IMR-90 (cell line): Measurements from ENCODE around the gene DAB2. TPM values are rescaled to one million over a fixed set of nuclear protein-coding genes. Genes with fewer than 3 reads are reported as not detected.

Source experiments
- ATAC-seq: fragments of 200-7000 bp; cut with Tn5 transposase; 2 replicates; pipeline ENCODE4 v1.9.1; 2020; ENCODE audit warnings: low read depth, mild to moderate bottlenecking, moderate library complexity
- BruUV-seq: library from RNA; stranded (reverse); fragments of 400-500 nt; replicated peaks from 2 replicates; lab custom pipeline; 2021; lab: Mats Ljungman, UMichigan
- CTCF ChIA-PET: fragments of 300-600 bp; formaldehyde crosslinking; extraction: SDS; loops from one replicate; lab custom pipeline; 2021; ENCODE audit warnings: antibody characterized with exemption; lab: Yijun Ruan, JAX
- POLR2A ChIA-PET: fragments of 300-600 bp; sonication (Branson Sonifier 250); formaldehyde crosslinking; loops from one replicate; lab custom pipeline; 2022; ENCODE audit warnings: antibody characterized with exemption; ENCODE audit not compliant: unreplicated experiment; lab: Charles Lee
- DNase-seq: peaks from one replicate; pipeline ENCODE4 v3.0.0; 2013
- H2AFZ ChIP-seq: replicated peaks from 2 replicates; pipeline ENCODE3; 2013; ENCODE audit warnings: low read length, mild to moderate bottlenecking; ENCODE audit not compliant: poor library complexity
- H2AK5ac ChIP-seq: 2 replicates; pipeline ENCODE4 v1.6.1; 2013; ENCODE audit warnings: low read depth, low read length, inconsistent platforms
- H2AK9ac ChIP-seq: replicated peaks from 2 replicates; pipeline ENCODE3; 2013; ENCODE audit warnings: mild to moderate bottlenecking, low read depth, low read length, moderate library complexity; ENCODE audit not compliant: poor library complexity
- H2BK120ac ChIP-seq: 2 replicates; pipeline ENCODE4 v1.6.1; 2013; ENCODE audit warnings: low read depth, low read length, inconsistent platforms
- H2BK15ac ChIP-seq: 3 replicates; pipeline ENCODE4 v1.6.1; 2013; ENCODE audit warnings: low read depth, low read length, inconsistent platforms
- H2BK20ac ChIP-seq: 2 replicates; pipeline ENCODE4 v1.6.1; 2013; ENCODE audit warnings: low read depth, mild to moderate bottlenecking, inconsistent platforms, low read length, moderate library complexity
- H2BK5ac ChIP-seq: 2 replicates; pipeline ENCODE4 v1.6.1; 2013; ENCODE audit warnings: mild to moderate bottlenecking, low read depth, low read length, inconsistent platforms; ENCODE audit not compliant: poor library complexity, severe bottlenecking
- H3K14ac ChIP-seq: replicated peaks from 2 replicates; pipeline ENCODE4 v1.6.1; 2013; ENCODE audit warnings: low read depth, low read length, inconsistent platforms
- H3K18ac ChIP-seq: 2 replicates; pipeline ENCODE4 v1.6.1; 2013; ENCODE audit warnings: low read depth, low read length, control low read depth
- H3K23ac ChIP-seq: 2 replicates; pipeline ENCODE4 v1.6.1; 2013; ENCODE audit warnings: low read depth, low read length, inconsistent platforms
- H3K27ac ChIP-seq: 2 replicates; pipeline ENCODE4 v1.5.1; 2013; ENCODE audit warnings: mild to moderate bottlenecking, control low read depth, low read length; ENCODE audit not compliant: insufficient read depth
- H3K27me3 ChIP-seq: 2 replicates; pipeline ENCODE4 v1.6.1; 2013; ENCODE audit warnings: low read length; ENCODE audit not compliant: control insufficient read depth, insufficient read depth
- H3K36me3 ChIP-seq: 2 replicates; pipeline ENCODE4 v1.6.1; 2013; ENCODE audit warnings: low read length, mixed read lengths; ENCODE audit not compliant: control insufficient read depth, insufficient read depth
- H3K4ac ChIP-seq: 2 replicates; pipeline ENCODE4 v1.6.1; 2013; ENCODE audit warnings: low read depth, low read length, inconsistent platforms
- H3K4me1 ChIP-seq: 2 replicates; pipeline ENCODE4 v1.6.1; 2013; ENCODE audit warnings: low read length, mixed read lengths; ENCODE audit not compliant: control insufficient read depth, insufficient read depth
- H3K4me2 ChIP-seq: 2 replicates; pipeline ENCODE4 v1.6.1; 2013; ENCODE audit warnings: low read depth, mild to moderate bottlenecking, control low read depth, low read length, moderate library complexity
- H3K4me3 ChIP-seq: 2 replicates; pipeline ENCODE4 v1.5.1; 2013; ENCODE audit warnings: low read depth, mild to moderate bottlenecking, control low read depth, low read length, moderate library complexity; ENCODE audit not compliant: insufficient read depth
- H3K56ac ChIP-seq: 2 replicates; pipeline ENCODE4 v1.6.1; 2013; ENCODE audit warnings: low read length, inconsistent platforms; ENCODE audit not compliant: insufficient read depth; ENCODE audit errors: extremely low read depth
- H3K79me1 ChIP-seq, 2 experiments: 2 replicates each; pipeline ENCODE4 v1.6.1; 2013; ENCODE audit warnings: low read length in 2 of 2, inconsistent platforms in 1 of 2, low read depth in 1 of 2
- H3K9ac ChIP-seq: 2 replicates; pipeline ENCODE4 v1.6.1; 2013; ENCODE audit warnings: low read depth, low read length, control low read depth
- H3K9me1 ChIP-seq: 2 replicates; pipeline ENCODE4 v1.6.1; 2013; ENCODE audit warnings: low read length, inconsistent platforms; ENCODE audit not compliant: insufficient read depth
- H3K9me3 ChIP-seq: 2 replicates; pipeline ENCODE4 v1.6.1; 2013; ENCODE audit warnings: low read length; ENCODE audit not compliant: control insufficient read depth, insufficient read depth
- H4K20me1 ChIP-seq: 2 replicates; pipeline ENCODE4 v1.6.1; 2013; ENCODE audit warnings: low read length, inconsistent platforms; ENCODE audit not compliant: insufficient read depth
- H4K5ac ChIP-seq: 2 replicates; pipeline ENCODE4 v1.6.1; 2013; ENCODE audit warnings: mild to moderate bottlenecking, low read depth, low read length, control low read depth
- H4K8ac ChIP-seq, 2 experiments: 2 replicates each; pipeline ENCODE4 v1.6.1; 2013; ENCODE audit warnings: low read depth in 2 of 2, low read length in 2 of 2, control low read depth in 1 of 2, inconsistent platforms in 1 of 2
- H4K91ac ChIP-seq: 2 replicates; pipeline ENCODE4 v1.6.1; 2013; ENCODE audit warnings: low read depth, low read length, inconsistent platforms; ENCODE audit not compliant: insufficient read depth
- CHD1 ChIP-seq: IDR thresholded peaks from 2 replicates; pipeline ENCODE4 v1.6.1; 2012; ENCODE audit warnings: low read depth, low read length, improper control_type of control experiment
- WGBS, 2 experiments: methylation state at CpG; one replicate each; pipeline versions ENCODE4 v1.1.5 to v1.1.7; 2013; ENCODE audit warnings: missing lambda C conversion rate in 2 of 2; ENCODE audit not compliant: insufficient read length in 1 of 2; ENCODE audit errors: extremely low coverage in 2 of 2; 5-methylcytosine and 5-hydroxymethylcytosine counted together
- dilution Hi-C: fragments of 300-500 bp; cut with HindIII; formaldehyde crosslinking; loops from one replicate; pipeline ENCODE4 v1.14.3; 2018; ENCODE audit warnings: low sequenced_read_pairs; ENCODE audit not compliant: unreplicated experiment
- in situ Hi-C: fragments of 300-500 bp; cut with MboI; formaldehyde crosslinking; loops from 3 replicates; pipeline ENCODE4 v1.14.3; 2019; ENCODE audit warnings: low sequenced_read_pairs, inconsistent platforms, mixed read lengths
- intact Hi-C: fragments of 100-400 bp; cut with micrococcal nuclease; formaldehyde crosslinking; loops from 2 replicates; pipeline ENCODE4 v1.10.0; 2022
- polyA plus RNA-seq, 3 experiments: library from polyadenylated mRNA; depleted of rRNA; stranded (reverse); fragments of >200 nt; gene quantifications; 2 replicates each; pipeline ENCODE4 v1.2.3, GENCODE V29; 2012; ENCODE audit warnings: low replicate concordance in 1 of 3
- total RNA-seq: library from RNA; depleted of rRNA; stranded (reverse); fragments of >200 nt; gene quantifications from 2 replicates; pipeline ENCODE4 v1.2.3, GENCODE V29; 2012

DAB2 gene
- total and polyA plus RNA-seq, 2 of the 4 experiments (the other 2 are of a cell fraction): 50.0 to 101 TPM

GRCh38 chr5:39451276-39451941 lies 26.6 kb upstream of the DAB2 start:
- H3K18ac ChIP-seq: peak overlapping the region; percentile 94
- no peak overlapping the region for H3K56ac ChIP-seq
- H2AK9ac ChIP-seq: no peak overlapping the region
- H3K27me3 ChIP-seq: no peaks in the 10 kb centered on the region
- peak overlapping the region; percentile 75 for H2BK5ac ChIP-seq
- no peak for TF ChIP-seq CHD1
- H2AFZ ChIP-seq: no peak overlapping the region
- H2BK15ac ChIP-seq: no peak overlapping the region; the same call in 2 of the 3 replicates
- 0 out of 4 replicates have a peak overlapping the region, but pooled peaks of 1 of the 2 experiments have one; percentile 36 for H4K8ac ChIP-seq
- WGBS, 2 experiments: no CpG with 5 or more reads among the region's 2 CpGs
- no peak overlapping the region for H2AK5ac ChIP-seq
- DNase-seq (no peak), ATAC-seq (peak; percentile 49)
- in situ Hi-C loops (no loop called here), intact Hi-C loops (no loop called here), dilution Hi-C loops (no loop called here)
- peak overlapping the region; percentile 51; the same call in 1 of the 2 replicates for H3K4me2 ChIP-seq
- no peaks in the 10 kb centered on the region for H3K9me3 ChIP-seq
- 0 out of 2 replicates have a peak overlapping the region, but pooled peaks have one; percentile 62 for H4K91ac ChIP-seq
- no peaks in the 10 kb centered on the region for H3K36me3 ChIP-seq
- H4K20me1 ChIP-seq: no peaks in the 10 kb centered on the region
- H3K27ac ChIP-seq: peak overlapping the region; percentile 36; the same call in 1 of the 2 replicates
- no peak overlapping the region for H3K4me3 ChIP-seq
- H4K5ac ChIP-seq: peak overlapping the region; percentile 91; the same call in 1 of the 2 replicates
- no peaks in the 10 kb centered on the region for H3K79me1 ChIP-seq
- H3K4me1 ChIP-seq: peaks cover 6% of the 10 kb centered on the region
- 0 out of 2 replicates have a peak overlapping the region, but pooled peaks have one; percentile 48 for H2BK20ac ChIP-seq
- H3K23ac ChIP-seq: no peak overlapping the region
- POLR2A ChIA-PET: no interaction called here
- H3K9me1 ChIP-seq: no peaks in the 10 kb centered on the region
- H3K9ac ChIP-seq: no peak overlapping the region; the same call in 1 of the 2 replicates
- CTCF ChIA-PET: interaction anchor here (0.6 to 1.0 kb wide), 2 partner anchors 26 to 75 kb away, joined by 3 read pairs; partner anchors contain the start of gene DAB2
- no peak overlapping the region; the same call in 1 of the 2 replicates for H3K4ac ChIP-seq
- peak overlapping the region; percentile 39; the same call in 1 of the 2 replicates for H3K14ac ChIP-seq
- H2BK120ac ChIP-seq: no peak overlapping the region; the same call in 1 of the 2 replicates
- no TSS peak for BruUV-seq
